ENCODE data around the gene CNDP2. TPM values are rescaled to one million over a fixed set of nuclear protein-coding genes. Genes with fewer than 3 reads are reported as not detected.

The CNDP2 gene
- total and polyA plus RNA-seq, 3 donors from 2014 or later = 72.0 to 84.5 (median 74.4) TPM

Other genes starting within 250 kb of the CNDP2 start
- 10 to 100 TPM; 77.2 to 96.0 TPM for gene CYB5A, start 204.4 kb upstream of the CNDP2 start, total RNA-seq
- gene CYB5A, start 204.4 kb upstream of the CNDP2 start, polyA plus RNA-seq (ENCODE audit: insufficient read depth, low read depth, low replicate concordance) = 126 TPM
- gene C18orf63, start 180.5 kb upstream of the CNDP2 start, total RNA-seq = 10 to 100 TPM in 1 of 2 donors, 1 to 10 TPM in 1; 9.8 to 22.1 TPM
- 13.7 TPM for gene C18orf63, start 180.5 kb upstream of the CNDP2 start, polyA plus RNA-seq (ENCODE audit: insufficient read depth, low read depth, low replicate concordance)
- gene DIPK1C, start 39.1 kb upstream of the CNDP2 start, total RNA-seq = 10 to 100 TPM; 16.2 to 17.0 TPM
- gene DIPK1C, start 39.1 kb upstream of the CNDP2 start, polyA plus RNA-seq (ENCODE audit: insufficient read depth, low read depth, low replicate concordance) = 9.3 TPM
- 1 to 10 TPM in 1 of 2 donors, under 1 TPM in 1; 0.31 to 1.3 TPM for gene CNDP1, start 38.1 kb downstream of the CNDP2 start, total RNA-seq
- 0.40 TPM for gene CNDP1, start 38.1 kb downstream of the CNDP2 start, polyA plus RNA-seq (ENCODE audit: insufficient read depth, low read depth, low replicate concordance)
- 10 to 100 TPM; 30.8 to 35.9 TPM for gene ZNF407, start 101.5 kb downstream of the CNDP2 start, total RNA-seq
- 10.9 TPM for gene ZNF407, start 101.5 kb downstream of the CNDP2 start, polyA plus RNA-seq (ENCODE audit: insufficient read depth, low read depth, low replicate concordance)